Calu3 (cell line): ENCODE measurements around the gene PTPRN2. TPM values are rescaled to one million over a fixed set of nuclear protein-coding genes. Genes with fewer than 3 reads are reported as not detected.

Experiments used
- BruUV-seq: library from RNA; stranded (reverse); fragments of 400-500 nt; replicated peaks from 2 replicates; lab custom pipeline; 2021; lab: Mats Ljungman, UMichigan
- CTCF ChIA-PET: fragments of 300-600 bp; sonication (Branson Sonifier 250); formaldehyde crosslinking; loops from one replicate; lab custom pipeline; 2022; ENCODE audit warnings: antibody characterized with exemption; lab: Charles Lee
- DNase-seq: peaks from one replicate; pipeline ENCODE4 v3.0.0; 2022
- H3K27ac Mint-ChIP-seq: one replicate; pipeline ENCODE4 v1.8.0; 2022; ENCODE audit warnings: mixed read lengths; ENCODE audit not compliant: unreplicated experiment
- H3K27me3 Mint-ChIP-seq: one replicate; pipeline ENCODE4 v1.8.0; 2022; ENCODE audit warnings: mixed read lengths; ENCODE audit not compliant: unreplicated experiment
- H3K36me3 Mint-ChIP-seq: one replicate; pipeline ENCODE4 v1.8.0; 2022; ENCODE audit warnings: mild to moderate bottlenecking, moderate library complexity, mixed read lengths; ENCODE audit not compliant: insufficient read depth, unreplicated experiment
- H3K4me1 Mint-ChIP-seq: one replicate; pipeline ENCODE4 v1.8.0; 2022; ENCODE audit warnings: mild to moderate bottlenecking, low read depth, mixed read lengths; ENCODE audit not compliant: unreplicated experiment
- H3K4me3 Mint-ChIP-seq: one replicate; pipeline ENCODE4 v1.8.0; 2022; ENCODE audit warnings: mild to moderate bottlenecking, low read depth, moderate library complexity, mixed read lengths; ENCODE audit not compliant: unreplicated experiment
- H3K9me3 Mint-ChIP-seq: one replicate; pipeline ENCODE4 v1.8.0; 2022; ENCODE audit warnings: low read depth, mixed read lengths; ENCODE audit not compliant: unreplicated experiment
- CTCF ChIP-seq: fragments of 200-600 bp; IDR thresholded peaks from one replicate; pipeline ENCODE4 v1.8.0; 2022; ENCODE audit warnings: antibody characterized with exemption; ENCODE audit not compliant: unreplicated experiment
- intact Hi-C: fragments of 100-400 bp; cut with micrococcal nuclease; formaldehyde crosslinking; loops from one replicate; pipeline ENCODE4 v1.10.0; 2022; ENCODE audit not compliant: unreplicated experiment
- total RNA-seq: library from RNA; stranded (reverse); gene quantifications from 2 replicates; pipeline ENCODE4 v1.2.3, GENCODE V29; 2022

PTPRN2 gene
- total RNA-seq, 1 experiment from 2014 or later = 2.0 TPM

GRCh38 chr7:157854066-157854891 lies 733.3 kb downstream of the PTPRN2 start:
- peaks cover 8% of the 10 kb centered on the region for H3K9me3 Mint-ChIP-seq
- CTCF ChIA-PET = no interaction called here
- DNase-seq = no peak
- H3K36me3 Mint-ChIP-seq = no peaks in the 10 kb centered on the region
- no peak overlapping the region for H3K27ac Mint-ChIP-seq
- TF ChIP-seq CTCF = no peak
- BruUV-seq = no TSS peak
- no peaks in the 10 kb centered on the region for H3K27me3 Mint-ChIP-seq
- H3K4me3 Mint-ChIP-seq = no peak overlapping the region
- H3K4me1 Mint-ChIP-seq = no peaks in the 10 kb centered on the region
- intact Hi-C loops = no loop called here

DNA sequence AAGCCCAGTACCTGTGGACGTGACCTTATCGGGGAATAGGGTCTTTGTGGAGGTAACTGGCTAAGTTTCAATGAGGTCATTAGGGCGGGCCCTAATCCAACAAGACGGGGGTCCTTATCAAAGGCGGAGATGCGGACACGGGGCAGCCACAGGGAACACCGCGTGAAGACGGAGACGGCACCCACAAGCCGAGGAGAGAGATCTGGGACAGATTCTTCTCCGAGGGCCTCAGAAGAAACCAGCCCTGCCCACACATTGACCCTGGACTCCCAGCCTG lies 733.9 kb downstream of the PTPRN2 start:
- Mint-ChIP-seq H3K27me3 (no peaks in the 10 kb centered on the region), H3K9me3 (peaks cover 8% of the 10 kb centered on the region), H3K27ac (no peak overlapping the region), H3K36me3 (no peaks in the 10 kb centered on the region), H3K4me1 (no peaks in the 10 kb centered on the region), H3K4me3 (no peak overlapping the region)
- BruUV-seq = no TSS peak
- no peak for DNase-seq
- CTCF ChIA-PET = no interaction called here
- no peak for TF ChIP-seq CTCF
- intact Hi-C loops = no loop called here

DNA sequence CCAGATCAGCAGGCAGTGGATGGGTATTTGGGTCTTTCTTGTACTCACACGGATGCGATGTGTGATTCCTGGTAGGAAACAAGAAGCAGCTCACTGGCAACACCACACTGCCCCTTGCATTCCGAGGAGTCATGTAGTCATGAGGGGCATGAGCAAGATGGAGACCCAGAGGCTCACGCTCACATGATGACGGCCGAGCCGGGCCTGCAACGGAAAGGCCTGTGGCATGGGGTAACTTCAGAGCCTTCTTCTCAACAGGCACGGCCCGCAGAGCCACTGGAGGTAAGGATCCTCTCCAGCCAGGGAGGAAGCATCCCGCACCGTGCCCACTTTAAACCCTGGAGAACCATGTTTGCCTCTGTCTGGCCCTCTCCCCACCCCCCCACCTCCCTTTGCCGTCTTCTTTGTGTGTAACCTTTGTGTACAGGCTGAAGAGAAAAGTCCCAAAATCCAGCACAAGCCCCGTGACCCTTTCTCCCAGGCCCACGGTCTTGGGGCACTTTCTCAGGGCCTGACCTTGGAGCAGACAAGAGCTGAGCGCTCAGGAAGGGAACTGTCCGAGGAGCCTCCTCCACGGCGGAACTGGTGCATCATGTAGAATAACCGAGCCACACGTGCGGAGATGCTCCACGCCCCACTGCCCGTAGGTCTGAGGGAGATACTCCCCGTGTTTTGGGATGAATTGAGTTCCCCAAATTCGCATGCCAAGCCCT lies 734.4 kb downstream of the PTPRN2 start:
- CTCF ChIA-PET = no interaction called here
- no TSS peak for BruUV-seq
- Mint-ChIP-seq H3K27ac (no peak overlapping the region), H3K9me3 (peaks cover 8% of the 10 kb centered on the region), H3K4me1 (no peaks in the 10 kb centered on the region), H3K27me3 (no peaks in the 10 kb centered on the region), H3K36me3 (no peaks in the 10 kb centered on the region), H3K4me3 (no peak overlapping the region)
- intact Hi-C loops = no loop called here
- DNase-seq = no peak
- no peak for TF ChIP-seq CTCF

DNA sequence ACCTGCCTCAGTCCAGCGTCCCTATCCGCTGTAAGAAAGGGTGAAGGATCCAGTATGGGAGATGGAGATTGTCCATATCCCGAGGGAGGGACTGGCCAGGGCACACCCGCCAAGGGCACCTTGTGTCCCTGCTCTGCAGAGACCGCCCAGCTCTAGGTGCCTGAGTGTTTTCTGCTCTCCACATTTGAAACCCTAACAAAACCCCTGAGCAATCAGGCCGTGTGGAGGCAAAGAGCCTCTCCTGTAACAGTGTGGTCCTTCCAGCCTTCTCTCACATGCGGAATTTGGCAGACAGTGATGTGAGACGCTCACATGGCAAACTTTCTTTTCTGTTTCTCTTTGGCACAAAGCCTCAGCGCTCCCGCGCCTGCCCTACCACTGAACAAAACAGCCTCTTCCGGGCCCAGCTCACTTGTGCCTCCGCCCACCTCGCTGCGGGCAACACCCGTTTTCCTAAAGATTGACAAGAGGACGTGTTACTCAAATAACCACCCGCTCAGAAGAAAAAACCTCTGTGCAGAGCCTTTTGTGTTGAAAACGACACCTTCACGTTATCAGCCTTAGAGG lies 736.0 kb downstream of the PTPRN2 start:
- H3K4me1 Mint-ChIP-seq = no peaks in the 10 kb centered on the region

More for the DNA sequence above, 736.0 kb downstream of the PTPRN2 start:
- DNase-seq = no peak
- BruUV-seq = no TSS peak
- peaks cover 8% of the 10 kb centered on the region for H3K9me3 Mint-ChIP-seq
- no peak overlapping the region for H3K27ac Mint-ChIP-seq
- CTCF ChIA-PET = no interaction called here
- TF ChIP-seq CTCF = no peak
- H3K4me3 Mint-ChIP-seq = no peak overlapping the region
- intact Hi-C loops = no loop called here
- H3K36me3 Mint-ChIP-seq = no peaks in the 10 kb centered on the region
- no peaks in the 10 kb centered on the region for H3K27me3 Mint-ChIP-seq
